Ovary (tissue), 9 donors: Measurements from ENCODE around the gene FAM131A. TPM values are rescaled to one million over a fixed set of nuclear protein-coding genes. Genes with fewer than 3 reads are reported as not detected.

Source experiments
- DNase-seq, 5 donors: peaks; one replicate each; pipeline ENCODE4 v3.0.0-alpha.2; 2019 to 2020
- H3K27ac ChIP-seq, 2 donors: fragments of 200-600 bp; one replicate each; pipeline versions ENCODE4 v1.5.1 to v1.8.0; 2019 to 2022
- H3K27me3 ChIP-seq: fragments of 200-600 bp; one replicate; pipeline ENCODE4 v1.8.0; 2022
- H3K36me3 ChIP-seq: fragments of 200-600 bp; sonication (generic); one replicate; pipeline ENCODE4 v1.5.1; 2019
- H3K4me1 ChIP-seq: one replicate; pipeline ENCODE4 v1.8.1; 2013; ENCODE audit warnings: mild to moderate bottlenecking, moderate library complexity; ENCODE audit not compliant: insufficient read depth
- H3K4me3 ChIP-seq: fragments of 200-600 bp; sonication (generic); one replicate; pipeline ENCODE4 v1.5.1; 2017
- H3K9me3 ChIP-seq, 2 donors: fragments of 200-600 bp in 1 of 2; sonication (generic) in 1 of 2; one replicate each; pipeline versions ENCODE4 v1.5.1 to v1.8.1; 2013 to 2019; ENCODE audit warnings: mild to moderate bottlenecking in 1 of 2, moderate library complexity in 1 of 2
- EP300 ChIP-seq: sonication (generic); formaldehyde crosslinking; IDR thresholded peaks from one replicate; pipeline ENCODE4 v1.6.1; 2017; ENCODE audit warnings: antibody characterized with exemption
- POLR2A ChIP-seq: fragments of 450-650 bp; IDR thresholded peaks from one replicate; pipeline ENCODE4 v1.6.1; 2017; ENCODE audit warnings: antibody characterized with exemption, mild to moderate bottlenecking, moderate library complexity
- WGBS, 3 donors: extraction: QIAGEN DNeasy Blood & Tissue Kit in 1 of 3; methylation state at CpG; one replicate each; pipeline versions ENCODE4 v1.1.5 to v1.1.7; 2013 to 2017; 5-methylcytosine and 5-hydroxymethylcytosine counted together
- intact Hi-C, 4 donors: fragments of 100-400 bp; cut with DNase I; formaldehyde crosslinking; loops; one replicate each; pipeline versions ENCODE4 v1.11.0 to v1.15.1; 2022 to 2023
- polyA plus RNA-seq, 2 donors: library from polyadenylated mRNA; stranded (reverse); fragments of 200-250 nt in 1 of 2; fragments of 350-450 nt in 1 of 2; fragmentation: Illumina TruSeq in 1 of 2; extraction: RNeasy Lipid Tissue Mini Kit (QIAGEN cat#74804) in 1 of 2; gene quantifications; one replicate each; pipeline ENCODE4 v1.2.3, GENCODE V29; 2013 to 2014
- total RNA-seq, 7 donors: library from RNA; depleted of rRNA in 2 of 7; stranded (reverse); fragments of >200 nt in 2 of 7; fragmentation: NEBNext Ultra II Directional in 3 of 7; extraction: Animal tissue kit (Norgen Biotek cat#: 25700) in 3 of 7; gene quantifications; one replicate each; pipeline versions ENCODE4 v1.1.0 to v1.2.4, GENCODE V29; 2016 to 2023
- TF ChIP-seq, protein P1 (sequence below), 3 donors: fragments of 450-650 bp in 2 of 3; fragments of 200-600 bp in 1 of 3; IDR thresholded peaks; one replicate each; pipeline versions ENCODE4 v1.5.1 to v1.8.0; 2016 to 2022; ENCODE audit warnings: antibody characterized with exemption in 3 of 3, mild to moderate bottlenecking in 1 of 3
- donor health status: DM: no; HTN: no; CAD: no; lungs with moderate emphysema.
- donor health status: DM: no; HTN: no; CAD: no.
- donor health status: Bipolar disorder and iron deficiency.
- donor health status: DM: yes; HTN: yes; CAD: no.
- donor health status: DM: no; HTN: no; CAD: no.
- donor health status: DM: yes; HTN: yes; CAD: no.

Gene FAM131A
- total and polyA plus RNA-seq, 9 donors, result 8.7 to 37.8 (median 27.1) TPM

DNA sequence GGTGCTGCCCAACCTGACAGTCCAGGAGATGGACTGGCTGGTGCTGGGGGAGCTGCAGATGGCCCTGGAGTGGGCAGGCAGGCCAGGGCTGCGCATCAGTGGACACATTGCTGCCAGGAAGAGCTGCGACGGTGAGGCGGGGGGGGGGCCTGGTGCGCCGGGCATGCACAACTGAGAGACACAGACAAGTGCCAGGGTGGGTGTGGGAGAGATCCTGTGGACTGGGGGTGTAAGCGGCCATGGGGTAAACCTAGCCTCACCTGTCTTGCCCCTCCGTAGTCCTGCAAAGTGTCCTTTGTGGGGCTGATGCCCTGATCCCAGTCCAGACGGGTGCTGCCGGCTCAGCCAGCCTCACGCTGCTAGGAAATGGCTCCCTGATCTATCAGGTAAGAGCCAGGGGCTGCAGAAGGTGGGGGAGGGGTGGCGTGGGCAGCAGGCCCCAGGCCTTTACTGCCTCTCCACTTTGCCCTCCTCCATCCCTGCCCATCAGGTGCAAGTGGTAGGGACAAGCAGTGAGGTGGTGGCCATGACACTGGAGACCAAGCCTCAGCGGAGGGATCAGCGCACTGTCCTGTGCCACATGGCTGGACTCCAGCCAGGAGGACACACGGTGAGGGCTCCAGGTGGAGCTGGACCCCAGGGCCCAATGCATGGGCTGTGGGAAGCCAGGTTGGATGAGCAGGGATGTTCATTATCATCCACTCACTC, 45.8 kb downstream of the FAM131A start:
- Histone ChIP-seq H3K27me3 (no peaks in the 10 kb centered on the region), H3K27ac (no peak overlapping the region), H3K9me3 (no peaks in the 10 kb centered on the region), H3K36me3 (no peaks in the 10 kb centered on the region), H3K4me1 (peaks cover 2% of the 10 kb centered on the region), H3K4me3 (no peak overlapping the region)
- TF ChIP-seq EP300 (no peak), POLR2A (no peak)
- TF ChIP-seq, protein P1, sequence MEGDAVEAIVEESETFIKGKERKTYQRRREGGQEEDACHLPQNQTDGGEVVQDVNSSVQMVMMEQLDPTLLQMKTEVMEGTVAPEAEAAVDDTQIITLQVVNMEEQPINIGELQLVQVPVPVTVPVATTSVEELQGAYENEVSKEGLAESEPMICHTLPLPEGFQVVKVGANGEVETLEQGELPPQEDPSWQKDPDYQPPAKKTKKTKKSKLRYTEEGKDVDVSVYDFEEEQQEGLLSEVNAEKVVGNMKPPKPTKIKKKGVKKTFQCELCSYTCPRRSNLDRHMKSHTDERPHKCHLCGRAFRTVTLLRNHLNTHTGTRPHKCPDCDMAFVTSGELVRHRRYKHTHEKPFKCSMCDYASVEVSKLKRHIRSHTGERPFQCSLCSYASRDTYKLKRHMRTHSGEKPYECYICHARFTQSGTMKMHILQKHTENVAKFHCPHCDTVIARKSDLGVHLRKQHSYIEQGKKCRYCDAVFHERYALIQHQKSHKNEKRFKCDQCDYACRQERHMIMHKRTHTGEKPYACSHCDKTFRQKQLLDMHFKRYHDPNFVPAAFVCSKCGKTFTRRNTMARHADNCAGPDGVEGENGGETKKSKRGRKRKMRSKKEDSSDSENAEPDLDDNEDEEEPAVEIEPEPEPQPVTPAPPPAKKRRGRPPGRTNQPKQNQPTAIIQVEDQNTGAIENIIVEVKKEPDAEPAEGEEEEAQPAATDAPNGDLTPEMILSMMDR (IDR thresholded peaks at IDR 0.05), result no peak
- 88 to 92% (median 88%) methylated on average over 11 to 15 of the region's 15 CpGs for WGBS, 3 donors
- intact Hi-C loops, result no loop called here
- DNase-seq, result no peak

DNA sequence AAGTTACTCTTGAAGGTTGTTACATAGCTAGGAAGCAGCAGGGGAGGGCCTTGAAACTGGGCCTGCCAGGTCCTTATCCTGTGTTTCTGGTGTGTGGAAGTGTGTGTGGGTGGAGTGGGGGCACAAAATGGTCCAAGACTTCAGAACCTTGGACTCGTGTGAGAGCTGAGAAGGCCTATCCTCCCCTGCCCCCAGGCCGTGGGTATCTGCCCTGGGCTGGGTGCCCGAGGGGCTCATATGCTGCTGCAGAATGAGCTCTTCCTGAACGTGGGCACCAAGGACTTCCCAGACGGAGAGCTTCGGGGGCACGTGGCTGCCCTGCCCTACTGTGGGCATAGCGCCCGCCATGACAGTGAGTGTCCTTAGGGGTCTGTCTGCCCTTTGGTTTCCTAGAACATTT, 46.9 kb downstream of the FAM131A start:
- TF ChIP-seq POLR2A, result no peak
- no peak for TF ChIP-seq EP300
- TF ChIP-seq, protein P1 (IDR thresholded peaks at IDR 0.05), result no peak
- WGBS, 3 donors, result 80 to 88% (median 82%) methylated on average over 9 of the region's 9 CpGs
- Histone ChIP-seq H3K27ac (no peak overlapping the region), H3K27me3 (no peaks in the 10 kb centered on the region), H3K9me3 (no peaks in the 10 kb centered on the region), H3K4me1 (peaks cover 2% of the 10 kb centered on the region), H3K4me3 (no peak overlapping the region), H3K36me3 (no peaks in the 10 kb centered on the region)
- intact Hi-C loops, result no loop called here
- DNase-seq, result no peak

DNA sequence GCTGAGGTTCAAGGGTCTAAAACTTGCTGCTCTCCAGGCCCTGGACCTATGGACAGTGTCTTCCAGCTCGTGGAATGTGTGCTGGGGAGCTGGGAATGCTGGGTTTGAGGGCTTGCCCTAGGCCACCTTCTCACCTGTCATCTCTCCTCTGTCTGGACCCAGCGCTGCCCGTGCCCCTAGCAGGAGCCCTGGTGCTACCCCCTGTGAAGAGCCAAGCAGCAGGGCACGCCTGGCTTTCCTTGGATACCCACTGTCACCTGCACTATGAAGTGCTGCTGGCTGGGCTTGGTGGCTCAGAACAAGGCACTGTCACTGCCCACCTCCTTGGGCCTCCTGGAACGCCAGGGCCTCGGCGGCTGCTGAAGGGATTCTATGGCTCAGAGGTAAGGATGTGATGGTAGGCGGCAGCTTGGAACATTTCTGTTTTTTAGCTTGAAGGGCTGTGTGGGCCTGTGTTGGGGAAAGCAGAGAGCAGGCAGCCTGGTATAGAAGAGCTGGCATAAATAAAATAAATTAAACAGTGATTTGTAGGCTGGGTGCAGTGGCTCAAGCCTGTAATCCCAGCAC, 47.5 kb downstream of the FAM131A start:
- TF ChIP-seq EP300 (no peak), POLR2A (no peak)
- TF ChIP-seq, protein P1 (IDR thresholded peaks at IDR 0.05), result no peak
- Histone ChIP-seq H3K4me3 (no peak overlapping the region), H3K27me3 (no peaks in the 10 kb centered on the region), H3K9me3 (no peaks in the 10 kb centered on the region), H3K27ac (no peak overlapping the region), H3K4me1 (no peaks in the 10 kb centered on the region), H3K36me3 (no peaks in the 10 kb centered on the region)
- no peak for DNase-seq
- 95 to 96% (median 95%) methylated on average over 7 to 8 of the region's 8 CpGs for WGBS, 3 donors
- intact Hi-C loops, result no loop called here

DNA sequence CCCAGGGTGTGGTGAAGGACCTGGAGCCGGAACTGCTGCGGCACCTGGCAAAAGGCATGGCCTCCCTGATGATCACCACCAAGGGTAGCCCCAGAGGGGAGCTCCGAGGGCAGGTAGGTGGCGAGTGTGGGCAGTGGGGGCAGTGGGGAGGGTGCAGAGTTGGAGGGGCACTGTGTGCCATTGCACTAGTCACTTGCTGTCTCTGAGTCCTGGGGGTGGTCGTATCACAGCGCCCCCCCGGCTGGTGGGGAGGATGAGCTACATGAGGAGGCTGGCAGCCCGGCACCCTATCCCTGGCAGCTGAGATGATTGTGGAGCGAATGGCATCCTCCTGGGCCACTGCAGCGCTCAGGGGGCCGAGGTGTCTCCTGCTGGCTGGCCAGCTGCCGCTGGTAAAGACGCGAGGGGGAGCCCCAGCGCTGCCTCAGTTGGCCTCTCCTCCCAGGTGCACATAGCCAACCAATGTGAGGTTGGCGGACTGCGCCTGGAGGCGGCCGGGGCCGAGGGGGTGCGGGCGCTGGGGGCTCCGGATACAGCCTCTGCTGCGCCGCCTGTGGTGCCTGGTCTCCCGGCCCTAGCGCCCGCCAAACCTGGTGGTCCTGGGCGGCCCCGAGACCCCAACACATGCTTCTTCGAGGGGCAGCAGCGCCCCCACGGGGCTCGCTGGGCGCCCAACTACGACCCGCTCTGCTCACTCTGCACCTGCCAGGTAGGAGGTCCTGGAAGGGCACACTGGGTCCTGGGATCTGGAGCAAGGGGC, 48.8 kb downstream of the FAM131A start:
- no peak overlapping the region for H3K27ac ChIP-seq
- TF ChIP-seq POLR2A (no peak), EP300 (no peak)
- TF ChIP-seq, protein P1 (IDR thresholded peaks at IDR 0.05), result no peak
- H3K36me3 ChIP-seq, result no peaks in the 10 kb centered on the region
- H3K9me3 ChIP-seq, result no peaks in the 10 kb centered on the region
- H3K4me1 ChIP-seq, result no peaks in the 10 kb centered on the region
- WGBS, 3 donors, result 81 to 87% (median 83%) methylated on average over 31 to 37 of the region's 37 CpGs
- H3K27me3 ChIP-seq, result no peaks in the 10 kb centered on the region
- no peak for DNase-seq
- intact Hi-C loops, result no loop called here
- no peak overlapping the region for H3K4me3 ChIP-seq
